Mucosa of gallbladder (tissue), 1 donor: ENCODE data around the gene BFAR. TPM values are rescaled to one million over a fixed set of nuclear protein-coding genes. Genes with fewer than 3 reads are reported as not detected.
A peak's percentile ranks its signal among the peaks of the same experiment; 100 is the strongest.
"Not testable (repeated sequence)": the region's sequence is repeated elsewhere in the genome, so short reads cannot be mapped to it uniquely, and the experiment has no call there.

ENCODE experiments used
- DNase-seq: peaks from one replicate; pipeline ENCODE4 v3.0.0-alpha.2; 2020; ENCODE audit warnings: low spot score
- total RNA-seq: library from RNA; stranded (reverse); gene quantifications from one replicate; pipeline ENCODE4 v1.2.1, GENCODE V29; 2021
- donor health status: DM: no; HTN: no; CAD: no.

Gene BFAR, protein sequence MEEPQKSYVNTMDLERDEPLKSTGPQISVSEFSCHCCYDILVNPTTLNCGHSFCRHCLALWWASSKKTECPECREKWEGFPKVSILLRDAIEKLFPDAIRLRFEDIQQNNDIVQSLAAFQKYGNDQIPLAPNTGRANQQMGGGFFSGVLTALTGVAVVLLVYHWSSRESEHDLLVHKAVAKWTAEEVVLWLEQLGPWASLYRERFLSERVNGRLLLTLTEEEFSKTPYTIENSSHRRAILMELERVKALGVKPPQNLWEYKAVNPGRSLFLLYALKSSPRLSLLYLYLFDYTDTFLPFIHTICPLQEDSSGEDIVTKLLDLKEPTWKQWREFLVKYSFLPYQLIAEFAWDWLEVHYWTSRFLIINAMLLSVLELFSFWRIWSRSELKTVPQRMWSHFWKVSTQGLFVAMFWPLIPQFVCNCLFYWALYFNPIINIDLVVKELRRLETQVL
- total RNA-seq = 62.4 TPM

DNA sequence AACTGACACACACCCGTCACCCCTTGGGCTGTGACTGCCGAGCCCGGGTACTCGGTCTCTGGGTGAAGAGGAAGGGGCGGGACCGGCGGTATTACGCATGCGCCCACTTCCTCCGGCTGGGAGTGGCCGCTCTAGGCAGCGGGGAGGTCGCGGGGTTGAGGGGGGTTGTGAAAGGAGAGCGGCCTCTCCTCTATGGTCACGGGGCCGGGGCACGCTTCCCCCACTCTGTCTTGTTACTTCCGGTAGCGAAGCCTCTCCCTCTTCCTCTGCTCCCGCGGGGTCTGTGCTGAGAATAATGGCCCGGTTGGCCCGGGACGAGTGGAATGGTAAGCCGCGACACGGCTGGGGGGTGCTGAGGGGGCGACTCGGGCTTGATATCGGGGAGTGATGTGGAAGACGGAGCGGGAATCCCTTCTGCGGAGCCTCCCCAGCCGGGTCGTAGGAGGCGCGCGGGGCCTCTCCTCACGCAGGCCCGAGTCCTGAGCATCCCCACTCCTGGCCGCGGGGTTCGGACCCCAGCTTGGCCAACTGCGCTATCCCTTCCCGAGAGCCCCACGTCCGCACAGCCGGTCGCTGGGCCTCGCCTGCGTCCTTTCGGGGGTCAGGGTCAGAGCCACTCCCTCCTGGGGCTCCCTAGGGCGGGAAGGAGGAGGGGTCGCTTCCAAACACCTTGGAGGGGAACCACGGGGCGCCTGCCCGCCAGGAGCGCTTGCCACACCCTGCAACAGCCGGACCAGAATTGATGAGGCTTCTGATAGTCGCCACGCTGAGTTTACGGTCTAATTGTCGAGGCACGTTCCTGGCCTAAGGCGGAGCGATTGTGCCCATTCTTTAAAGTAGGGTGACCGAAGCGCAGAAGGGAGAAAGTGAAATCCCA lies at the start of gene BFAR:
Gene BFAR, plus strand, starts transcription at position 259 of the 877 bp plus-strand sequence. CDS start 11,396 bp downstream, outside the sequence.
- peak; percentile 98 for DNase-seq

DNA sequence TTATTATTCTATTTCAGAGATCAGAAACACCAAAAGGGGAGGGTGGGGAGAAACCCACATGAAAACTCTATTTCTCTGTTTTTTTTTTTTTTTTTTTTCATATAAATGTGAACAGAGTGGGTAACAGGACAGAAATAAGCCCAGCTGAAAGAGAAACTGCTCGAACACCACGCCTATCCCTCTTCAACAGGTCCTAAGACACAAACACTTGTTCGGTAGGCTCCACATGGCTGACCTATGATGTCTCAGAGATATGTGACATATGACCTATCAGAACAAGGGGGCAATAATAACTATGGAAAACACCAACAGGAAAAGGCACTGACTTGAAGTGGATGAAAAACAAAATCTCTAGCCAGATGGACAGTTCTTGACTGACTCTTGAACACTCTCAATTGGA lies 47.5 kb upstream of the BFAR start:
- DNase-seq = no peak

DNA sequence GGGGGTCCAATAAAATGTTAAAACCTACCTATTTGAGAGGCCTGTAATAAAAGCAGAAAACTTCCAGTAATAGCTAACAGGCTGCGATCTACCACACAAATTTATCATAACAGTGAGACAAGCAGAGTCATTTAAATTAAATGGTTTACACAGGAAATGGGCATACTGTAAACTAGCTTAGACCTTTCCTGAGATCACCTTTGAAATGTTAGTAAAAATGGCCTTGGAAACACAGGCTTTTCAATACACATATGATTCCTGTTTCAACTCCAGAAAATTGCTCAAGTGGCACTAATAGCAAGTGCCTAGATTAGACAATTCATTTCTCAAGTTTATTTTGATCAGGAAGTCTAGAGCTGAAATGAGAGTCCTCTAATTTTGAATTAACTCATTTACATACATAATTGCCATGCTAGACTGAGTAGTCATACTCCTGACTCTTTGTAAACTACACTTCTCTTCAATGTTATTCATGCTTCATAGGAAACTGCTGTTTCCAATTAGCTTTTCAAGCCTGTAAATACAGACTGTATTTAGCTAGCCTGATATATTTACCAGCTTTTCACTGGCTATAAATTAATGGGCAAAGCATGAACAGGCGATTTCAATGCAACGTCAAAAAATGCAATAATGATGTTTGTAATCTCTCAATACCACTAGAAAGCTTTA lies 46.0 kb upstream of the BFAR start:
- no peak for DNase-seq

DNA sequence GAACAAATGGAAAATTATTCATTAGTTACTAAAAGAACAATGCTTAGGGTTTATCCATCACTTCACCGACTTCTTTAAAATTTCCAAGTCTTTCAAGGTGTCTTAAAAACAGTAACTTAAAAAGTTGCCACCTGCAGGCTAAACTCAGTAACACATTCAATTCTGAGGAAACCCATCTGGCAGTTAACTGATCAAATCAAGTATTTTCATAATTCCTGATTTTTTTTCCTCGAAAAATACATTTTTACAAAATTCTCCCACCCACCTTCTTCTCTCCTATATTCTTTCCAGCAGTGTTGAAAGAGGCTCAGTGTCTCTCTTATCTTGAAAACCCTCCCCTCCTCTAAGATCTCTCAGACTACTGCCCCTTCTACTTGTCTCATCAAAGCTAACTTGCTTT lies 32.6 kb upstream of the BFAR start:
- DNase-seq = no peak

DNA sequence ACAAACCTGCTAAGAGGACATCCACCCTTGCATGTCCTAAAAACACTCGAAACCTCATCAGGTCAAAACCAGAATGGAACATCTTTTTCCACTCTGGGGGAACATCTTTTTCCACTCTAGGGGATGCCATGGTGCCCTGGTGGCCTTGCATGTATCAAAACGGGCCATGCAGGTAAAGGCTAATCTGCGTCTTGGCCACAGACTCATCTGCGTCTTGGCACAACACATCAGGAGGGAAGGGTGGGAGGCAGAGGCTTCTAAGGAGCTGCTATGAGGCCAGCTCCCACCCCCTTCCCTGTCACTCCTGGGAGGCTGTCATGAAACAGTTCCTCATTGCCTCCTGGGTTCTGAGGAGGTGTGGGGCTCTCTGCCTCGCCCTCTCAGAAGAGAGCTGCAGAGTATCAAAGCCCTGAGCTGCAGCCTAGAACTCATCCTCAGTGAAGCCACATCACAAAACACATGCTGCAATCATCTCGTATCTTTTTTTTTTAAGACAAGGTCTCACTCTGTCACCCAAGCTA lies 30.2 kb upstream of the BFAR start:
- DNase-seq = no peak

DNA sequence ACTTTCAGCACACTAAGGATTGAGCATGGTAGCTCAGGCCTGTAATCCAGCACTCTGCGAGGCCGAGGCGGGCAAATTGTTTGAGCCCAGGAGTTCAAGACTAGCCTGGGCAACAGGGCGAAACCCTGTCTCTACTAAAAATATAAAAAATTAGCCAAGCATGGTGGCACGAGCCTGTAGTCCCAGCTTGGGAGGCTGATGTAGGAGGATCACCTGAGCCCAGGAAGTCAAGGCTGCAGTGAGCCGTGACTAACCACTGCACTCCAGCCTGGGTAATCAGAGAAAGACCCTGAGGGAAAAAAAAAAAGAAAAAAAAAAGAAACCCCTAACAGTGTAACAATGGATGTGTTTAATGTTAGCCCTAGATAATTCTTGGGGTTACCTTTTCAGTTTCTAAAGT lies 26.6 kb upstream of the BFAR start:
- DNase-seq = no peak

DNA sequence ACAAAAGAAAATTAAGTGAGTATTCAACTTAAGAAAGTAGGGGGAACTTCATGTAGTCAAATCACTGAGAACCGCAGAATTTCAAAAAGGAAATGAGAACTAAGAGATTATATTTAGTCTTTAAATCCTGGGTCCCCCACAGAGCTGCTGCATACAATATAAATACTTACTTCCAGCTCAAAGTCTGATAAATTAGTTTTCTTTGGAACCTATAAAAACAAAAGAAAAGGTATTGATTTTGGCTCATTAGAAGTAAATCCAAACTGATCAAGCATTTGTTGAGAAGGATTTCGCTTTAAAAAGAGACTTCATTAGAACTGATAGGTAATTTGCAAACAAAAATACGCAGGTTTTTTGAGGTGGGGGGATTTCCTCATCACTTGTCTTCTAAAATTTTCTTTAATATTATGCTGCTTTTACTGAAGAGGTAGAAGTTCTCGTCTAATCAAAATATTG lies 24.6 kb upstream of the BFAR start:
- DNase-seq = no peak

DNA sequence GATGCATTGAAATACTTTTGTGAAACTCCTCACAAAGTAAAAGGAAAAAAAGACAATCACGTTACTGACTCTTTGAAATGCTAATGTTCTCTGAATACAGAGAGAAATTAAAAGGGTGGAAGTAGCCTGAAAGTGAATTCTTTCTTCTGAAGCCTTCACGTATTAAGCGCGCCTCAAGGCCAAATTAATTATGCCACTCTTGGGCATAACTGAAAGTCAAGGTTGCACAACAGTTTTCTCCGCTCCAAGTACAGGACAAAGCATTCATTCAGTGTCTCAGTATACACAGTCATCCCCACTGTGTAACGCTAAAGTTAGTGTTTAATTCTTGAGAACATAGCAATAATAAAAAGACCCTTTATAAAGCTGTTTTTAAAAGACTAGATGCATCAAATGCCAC lies 24.1 kb upstream of the BFAR start:
- no peak for DNase-seq

DNA sequence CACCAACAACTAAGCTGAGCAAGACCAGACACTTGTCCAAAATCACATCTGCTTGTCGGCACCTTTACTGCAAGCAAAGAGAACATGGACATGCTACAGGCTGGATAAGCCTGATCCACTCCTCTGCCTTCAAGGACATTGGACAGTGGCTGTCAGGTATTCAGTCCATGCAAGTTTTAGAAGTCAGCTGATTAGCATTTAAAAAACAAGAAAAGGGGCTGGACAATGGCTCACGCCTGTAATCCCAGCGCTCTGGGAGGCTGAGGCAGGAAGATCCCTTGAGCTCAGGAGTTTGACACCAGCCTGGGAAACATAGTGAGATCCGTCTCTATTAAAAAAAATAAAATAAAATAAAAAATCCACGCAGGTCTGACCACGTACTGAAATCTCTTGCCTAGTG lies 23.0 kb upstream of the BFAR start:
- no peak for DNase-seq

DNA sequence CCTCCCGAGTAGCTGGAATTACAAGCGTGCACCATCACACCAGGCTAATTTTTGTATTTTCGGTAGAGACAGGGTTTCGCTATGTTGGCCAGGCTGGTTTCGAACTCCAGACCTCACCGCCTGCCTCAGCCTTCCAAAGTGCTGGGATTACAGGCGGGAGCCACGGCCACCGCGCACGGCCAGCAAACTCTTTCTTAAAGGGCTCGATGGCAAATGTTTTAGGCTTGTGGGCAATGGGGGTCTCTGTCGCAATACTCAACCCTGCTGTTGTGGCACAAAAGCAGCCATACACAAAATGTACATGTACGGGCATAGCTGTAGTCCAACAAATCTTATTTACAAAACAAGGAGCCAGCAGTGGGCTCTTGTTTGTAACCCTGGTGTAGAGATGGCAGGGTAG lies 21.1 kb upstream of the BFAR start:
- DNase-seq = no peak

DNA sequence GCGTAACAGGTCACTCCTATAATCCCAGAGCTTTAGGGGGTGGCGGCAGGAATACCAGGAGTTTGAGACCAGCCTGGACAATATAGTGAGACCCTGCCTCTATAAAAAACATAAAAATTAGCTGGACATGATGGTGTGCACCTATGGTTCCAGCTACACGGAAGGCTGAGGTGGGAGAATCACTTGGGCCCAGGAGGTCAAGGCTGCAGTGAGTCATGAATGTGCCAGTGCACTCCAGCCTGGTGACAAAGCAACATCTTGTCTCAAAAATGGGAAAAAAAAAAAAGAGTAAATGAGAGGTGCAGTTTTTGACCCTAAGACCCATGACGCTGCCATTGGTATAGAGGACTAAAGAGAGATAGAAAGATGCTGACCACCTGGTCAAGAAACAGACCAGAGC lies 18.8 kb upstream of the BFAR start:
- no peak for DNase-seq

DNA sequence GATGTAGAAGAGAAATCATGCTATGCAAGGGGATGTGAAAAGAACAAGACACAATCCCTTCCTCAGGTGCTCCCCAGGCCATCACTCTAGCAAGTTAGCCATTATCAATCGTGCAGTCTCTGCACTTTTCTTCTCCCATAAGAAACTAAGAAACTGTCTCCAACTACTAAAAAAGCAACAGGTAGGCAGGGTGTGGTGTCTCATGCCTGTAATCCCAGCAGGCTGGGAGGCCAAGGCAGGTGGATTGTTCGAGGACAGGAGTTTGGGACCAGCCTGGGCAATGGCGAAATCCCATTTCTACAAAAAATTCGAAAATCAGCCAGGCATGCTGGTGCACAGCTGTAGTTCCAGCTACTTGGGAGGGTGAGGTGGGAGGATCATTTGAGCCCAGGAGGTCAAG lies 16.5 kb upstream of the BFAR start:
- DNase-seq = no peak

DNA sequence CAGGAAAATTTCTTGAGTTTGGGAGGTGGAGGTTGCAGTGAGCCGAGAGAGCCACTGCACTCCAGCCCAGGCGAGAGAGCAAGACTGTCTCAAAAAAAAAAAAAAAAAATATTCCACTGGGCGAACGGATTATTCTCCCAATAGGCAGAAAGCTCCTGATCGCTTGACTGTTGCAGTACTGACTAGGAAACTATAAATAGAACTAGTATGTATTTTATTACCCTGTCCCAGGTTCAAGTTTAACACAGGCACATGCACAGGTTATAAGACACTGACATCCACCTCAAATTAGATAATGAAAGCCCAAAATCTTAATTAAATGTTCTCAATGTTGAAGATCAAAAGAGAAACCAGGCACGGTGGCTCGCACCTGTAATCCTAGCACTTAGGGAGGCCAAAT lies 14.2 kb upstream of the BFAR start:
- no peak for DNase-seq

DNA sequence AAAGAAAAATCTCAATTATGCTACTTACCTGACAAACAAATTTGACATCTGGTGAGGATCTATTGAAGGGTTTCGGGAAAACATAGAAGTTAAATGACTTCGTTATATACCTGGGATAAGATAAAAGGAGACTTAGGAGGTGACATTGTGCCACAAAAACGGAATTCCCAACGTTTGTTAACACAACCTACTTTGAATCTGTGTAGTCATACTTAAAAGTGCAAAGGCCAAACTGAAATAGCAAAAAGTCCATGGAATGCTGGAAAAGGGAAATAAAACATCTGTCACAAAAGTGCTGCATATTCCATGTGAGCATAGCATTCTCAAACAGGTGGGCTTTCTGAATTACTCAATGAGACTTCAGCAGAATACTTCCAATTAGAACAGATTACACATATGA lies 5.7 kb upstream of the BFAR start:
- no peak for DNase-seq

DNA sequence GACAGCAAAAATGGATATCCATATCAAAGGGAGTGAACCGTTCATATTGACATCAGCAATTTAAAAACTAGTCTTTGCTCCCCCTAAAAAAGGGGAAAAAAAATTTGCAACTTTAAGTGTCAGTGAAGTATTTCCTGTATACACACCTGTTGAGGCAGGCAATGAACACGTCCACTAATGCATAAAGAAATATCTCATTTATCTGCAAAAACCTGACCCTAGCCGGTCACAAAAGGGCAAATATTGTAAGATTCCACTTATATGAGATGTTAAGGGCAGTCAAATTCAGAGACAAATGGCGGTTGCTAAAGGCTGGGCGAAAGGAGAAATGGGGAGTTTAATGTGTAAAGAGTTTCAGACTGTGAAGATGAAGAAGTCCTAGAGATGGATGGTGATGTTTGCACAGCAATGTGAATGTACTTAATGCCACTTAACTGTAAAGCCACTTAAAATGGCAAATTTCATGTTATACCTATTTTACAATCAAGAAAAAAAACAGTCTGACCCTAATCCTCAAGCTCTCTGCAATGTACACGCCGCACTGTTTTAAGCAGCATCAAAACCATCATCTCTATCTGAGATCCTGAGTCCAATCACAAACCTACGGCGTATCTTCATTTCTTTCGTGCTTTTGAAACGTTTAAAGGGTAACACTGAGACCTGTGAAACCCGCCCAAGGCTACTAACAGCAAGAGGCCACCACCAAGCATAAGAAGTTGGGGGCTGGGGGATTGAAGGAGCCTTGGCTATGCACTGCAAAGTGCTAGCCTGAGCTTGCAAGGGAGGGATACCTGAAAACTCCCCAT lies 3.7 kb upstream of the BFAR start:
- DNase-seq = no peak

DNA sequence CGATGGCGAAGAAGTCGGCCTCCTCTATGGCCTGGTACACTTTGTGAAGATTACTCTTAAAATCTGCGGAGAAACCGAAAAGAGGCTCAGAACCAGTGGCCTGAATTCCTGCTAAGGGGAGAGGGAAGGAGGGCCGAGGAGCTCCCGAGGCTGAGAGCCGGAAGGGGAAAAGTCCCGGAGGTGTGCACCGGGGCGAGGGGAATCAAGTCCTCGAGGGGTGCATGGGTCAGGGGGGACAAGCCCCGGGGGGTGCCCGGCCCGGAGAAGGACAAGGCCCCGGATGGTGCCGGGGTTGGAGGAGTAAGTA lies 3.2 kb upstream of the BFAR start:
- DNase-seq = no peak

DNA sequence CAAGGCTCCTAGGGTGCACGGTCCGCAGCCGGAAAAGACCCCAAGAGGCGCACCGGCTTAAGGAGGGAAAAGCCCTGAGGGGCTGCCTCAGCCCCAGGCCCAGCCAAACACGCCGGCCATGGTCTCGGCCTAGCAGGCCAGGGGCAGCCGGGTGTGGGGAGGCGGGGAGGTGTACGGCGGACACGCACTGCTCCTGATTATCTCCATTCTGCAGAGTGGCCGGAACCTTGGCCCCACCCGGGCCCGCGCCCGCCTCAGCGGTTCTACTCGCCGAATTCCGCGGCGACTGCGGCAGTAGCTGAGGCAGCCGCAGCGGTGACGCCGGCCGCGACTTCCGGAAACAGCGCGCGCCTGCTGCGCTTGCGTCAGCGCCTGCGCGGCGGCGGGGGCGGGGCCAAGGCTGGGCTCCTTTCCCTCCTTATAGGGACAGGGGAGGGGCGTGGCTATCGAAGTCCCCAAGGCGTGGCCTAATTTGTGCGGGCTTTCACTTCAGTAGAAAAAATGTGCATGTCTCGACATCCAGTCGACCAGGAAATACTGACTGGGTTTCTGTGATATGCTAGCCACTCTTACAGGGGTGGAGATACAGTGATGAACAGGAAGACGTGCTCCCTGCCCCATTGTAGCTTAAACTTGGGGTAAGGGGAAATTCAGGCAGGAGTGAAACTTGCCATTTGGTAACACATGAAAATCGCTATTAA lies 2.7 kb upstream of the BFAR start, which contains the start of gene PARN:
Gene PARN, minus strand, starts transcription at position 342 of the 701 bp plus-strand sequence. Its CDS starts 135 bp downstream, at position 207.
- DNase-seq = peak; percentile 98

DNA sequence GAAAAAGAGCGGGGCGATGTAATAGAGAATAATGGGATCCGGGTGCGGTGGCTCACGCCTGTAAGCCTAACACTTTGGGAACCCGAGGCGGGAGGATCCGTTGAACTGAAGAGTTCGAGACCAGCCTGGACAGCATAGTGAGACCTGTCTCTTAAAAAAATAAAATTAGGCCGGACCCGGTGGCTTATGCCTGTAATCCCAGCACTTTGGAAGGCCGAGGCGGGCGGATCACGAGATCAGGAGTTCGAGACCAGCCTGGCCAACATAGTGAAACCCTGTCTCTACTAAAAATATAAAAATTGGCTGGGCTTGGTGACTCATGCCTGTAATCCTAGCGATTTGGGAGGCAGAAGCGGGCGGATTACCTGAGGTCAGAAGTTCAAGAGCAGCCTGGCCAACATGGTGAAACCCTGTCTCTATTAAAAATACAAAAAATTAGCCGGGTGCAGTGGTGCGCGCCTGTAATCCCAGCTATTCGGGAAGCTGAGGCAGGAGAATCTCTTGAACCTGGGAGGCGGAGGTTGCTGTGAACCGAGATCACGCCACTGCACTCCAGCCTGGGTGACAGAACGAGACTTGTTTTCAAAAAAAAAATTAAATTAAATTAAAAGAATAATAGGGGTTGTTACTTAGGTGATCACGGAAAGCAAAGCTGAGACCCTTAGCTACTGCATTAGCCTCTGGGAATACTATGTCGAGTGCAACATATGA lies 2.0 kb upstream of the BFAR start:
- DNase-seq = not testable (repeated sequence)

DNA sequence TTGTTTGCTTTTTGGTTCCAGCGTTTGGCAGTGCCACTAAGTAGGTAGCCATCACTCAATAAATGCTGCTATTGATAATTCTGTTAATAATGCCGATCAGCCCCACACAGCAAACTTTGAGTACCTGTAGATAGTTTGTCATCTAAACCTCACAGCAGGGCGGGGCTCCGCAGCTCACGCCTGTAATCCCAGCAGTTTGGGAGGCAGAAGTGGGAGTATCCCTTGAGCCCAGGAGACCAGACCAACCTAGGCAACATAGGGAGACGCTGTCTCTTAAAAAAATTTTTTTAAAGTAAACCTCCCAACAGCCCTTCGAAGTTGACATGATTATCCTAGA lies 1.6 kb downstream of the BFAR start:
- no peak for DNase-seq
